Measurements from ENCODE around the gene SRPK1.
A peak's percentile ranks its signal among the peaks of the same experiment; 100 is the strongest.
"Not testable (repeated sequence)": the region's sequence is repeated elsewhere in the genome, so short reads cannot be mapped to it uniquely, and the experiment has no call there.

Gene SRPK1

DNA sequence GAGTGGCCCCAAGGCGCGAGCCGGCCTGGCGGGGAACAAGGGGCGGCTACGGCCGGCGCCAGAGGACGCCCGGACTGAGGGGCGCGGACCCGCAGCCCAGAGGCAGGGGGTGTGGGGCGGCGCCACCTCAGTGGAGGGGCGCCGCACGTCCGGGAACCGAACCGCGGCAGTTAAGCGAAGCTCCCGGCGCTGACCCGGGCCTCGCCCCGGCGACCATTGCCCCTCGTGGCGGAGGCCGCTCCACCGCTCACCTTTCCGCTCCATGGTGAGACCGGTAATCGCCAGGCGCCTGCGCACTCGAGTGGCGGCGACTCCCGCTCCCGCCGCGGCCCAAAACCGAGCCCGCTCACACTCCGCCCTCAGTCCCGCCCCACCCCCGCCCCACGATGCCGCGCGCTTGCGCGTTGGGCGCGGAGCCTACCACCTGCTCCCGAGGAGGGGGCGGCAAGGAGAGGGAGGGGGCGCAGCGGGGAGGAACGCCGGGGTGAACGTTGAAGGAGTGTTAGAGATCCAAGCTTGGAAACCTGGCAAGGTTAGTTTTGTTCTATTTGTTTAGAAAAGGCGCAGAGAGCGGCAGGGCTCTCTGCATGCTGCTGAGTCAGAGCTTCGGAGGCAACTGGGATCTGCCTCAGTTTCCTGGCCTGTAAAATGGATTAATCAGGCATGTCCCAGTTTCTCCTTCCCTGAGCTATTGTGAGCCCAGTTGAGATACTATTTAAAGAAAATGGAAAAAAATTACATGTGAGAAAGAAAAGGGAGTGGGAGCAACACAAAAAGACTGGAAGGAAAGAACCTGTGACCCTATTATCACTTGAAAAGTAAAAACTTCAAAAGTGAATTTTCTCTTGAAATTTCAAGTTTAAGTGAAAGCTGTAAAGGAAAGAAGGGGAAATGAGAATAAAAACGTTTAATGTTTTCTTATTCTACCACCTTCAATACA lies at the start of gene SRPK1:
Gene SRPK1, minus strand, starts transcription at position 306 of the 940 bp plus-strand sequence. Its CDS starts 42 bp downstream, at position 264.
- peak; percentile 90 for DNase-seq

DNA sequence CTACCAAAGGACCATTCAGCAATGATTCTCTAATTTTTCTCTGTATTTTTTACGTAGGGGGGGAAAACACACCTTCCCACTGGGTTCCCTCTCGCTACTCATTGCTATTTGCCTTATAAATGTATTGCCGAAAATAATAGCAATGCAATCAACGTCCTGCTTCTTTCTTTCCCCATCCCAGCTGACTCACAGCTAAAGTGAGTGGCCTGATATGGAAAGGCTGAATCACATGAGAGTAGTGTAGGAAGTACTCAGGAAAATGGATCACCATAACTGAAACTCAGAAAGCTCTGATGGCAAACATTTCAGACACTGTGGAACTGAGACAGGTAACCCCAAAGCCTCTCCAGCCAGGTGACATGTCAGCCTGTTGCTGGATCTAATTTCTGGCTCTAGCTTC lies 49.3 kb upstream of the SRPK1 start:
- no peak for DNase-seq

DNA sequence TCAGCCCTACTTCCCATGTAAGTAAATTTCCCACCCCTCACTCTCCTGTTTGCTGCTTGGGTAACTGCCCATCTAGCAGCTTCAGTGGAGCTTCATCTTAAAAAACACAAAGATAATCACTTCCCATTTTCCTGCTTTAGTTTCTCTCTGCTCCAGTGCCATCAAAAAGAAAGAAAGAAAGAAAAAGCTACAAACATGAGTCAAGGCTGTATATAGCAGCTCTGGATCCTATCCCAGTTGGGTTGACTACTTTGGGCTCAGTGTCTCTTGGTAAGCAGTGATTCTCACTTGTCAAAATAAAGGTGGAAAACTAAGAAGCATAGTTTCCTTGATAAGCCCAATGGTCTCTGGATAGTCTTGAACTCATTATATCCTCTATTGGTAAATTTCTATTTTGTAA lies 48.7 kb upstream of the SRPK1 start:
- no peak for DNase-seq

DNA sequence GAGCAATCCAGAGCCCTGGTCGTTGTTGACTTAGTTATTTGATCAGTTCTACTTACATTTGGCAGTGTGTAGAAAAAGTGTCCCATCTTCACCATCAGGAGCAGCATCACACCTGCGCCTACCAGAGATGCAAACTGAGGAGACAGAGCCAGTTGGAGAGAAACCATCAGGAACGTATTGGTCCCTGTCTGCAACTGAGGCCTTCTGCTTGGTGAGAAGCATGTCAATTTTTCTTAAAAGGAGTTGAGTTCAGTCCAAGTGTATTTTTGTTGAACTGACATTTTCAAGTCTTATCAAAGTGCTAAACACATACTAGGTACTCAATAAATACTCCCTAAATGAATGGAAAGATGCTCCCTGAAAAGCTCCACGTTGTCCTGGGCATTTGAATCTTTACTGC lies 47.9 kb upstream of the SRPK1 start:
- no peak for DNase-seq

DNA sequence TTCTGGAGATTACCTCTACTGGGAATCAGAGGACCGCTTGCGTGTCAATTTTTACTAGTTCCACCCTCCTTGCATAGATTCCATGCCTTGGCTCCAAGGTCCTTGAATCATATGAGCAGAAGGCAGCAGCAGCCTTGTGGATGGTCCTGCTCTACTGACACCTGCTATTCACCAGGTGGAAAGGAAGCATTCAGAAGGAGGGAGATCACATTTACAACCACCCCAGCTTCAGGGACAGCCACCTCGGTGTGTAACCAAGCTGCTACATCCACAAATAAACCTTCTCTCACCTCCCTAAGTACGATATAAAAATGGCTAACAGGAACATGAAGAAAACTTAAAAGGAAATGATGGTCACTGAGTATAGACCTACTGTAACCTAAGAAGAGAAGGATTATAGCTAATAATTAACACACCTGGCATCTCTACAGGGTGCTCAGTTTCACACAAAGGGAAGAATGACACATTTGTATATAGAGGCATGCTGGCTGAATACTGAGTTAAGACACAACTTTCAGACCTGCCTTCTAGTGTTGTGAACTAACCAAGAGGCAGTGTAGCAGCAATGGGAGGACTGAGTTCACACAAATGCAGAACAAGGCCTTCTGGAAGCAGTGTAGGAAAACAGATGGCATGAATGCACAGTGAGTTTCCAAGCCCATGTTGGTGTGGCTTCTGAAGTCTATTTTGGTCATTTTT lies 46.3 kb upstream of the SRPK1 start:
- DNase-seq: no peak

DNA sequence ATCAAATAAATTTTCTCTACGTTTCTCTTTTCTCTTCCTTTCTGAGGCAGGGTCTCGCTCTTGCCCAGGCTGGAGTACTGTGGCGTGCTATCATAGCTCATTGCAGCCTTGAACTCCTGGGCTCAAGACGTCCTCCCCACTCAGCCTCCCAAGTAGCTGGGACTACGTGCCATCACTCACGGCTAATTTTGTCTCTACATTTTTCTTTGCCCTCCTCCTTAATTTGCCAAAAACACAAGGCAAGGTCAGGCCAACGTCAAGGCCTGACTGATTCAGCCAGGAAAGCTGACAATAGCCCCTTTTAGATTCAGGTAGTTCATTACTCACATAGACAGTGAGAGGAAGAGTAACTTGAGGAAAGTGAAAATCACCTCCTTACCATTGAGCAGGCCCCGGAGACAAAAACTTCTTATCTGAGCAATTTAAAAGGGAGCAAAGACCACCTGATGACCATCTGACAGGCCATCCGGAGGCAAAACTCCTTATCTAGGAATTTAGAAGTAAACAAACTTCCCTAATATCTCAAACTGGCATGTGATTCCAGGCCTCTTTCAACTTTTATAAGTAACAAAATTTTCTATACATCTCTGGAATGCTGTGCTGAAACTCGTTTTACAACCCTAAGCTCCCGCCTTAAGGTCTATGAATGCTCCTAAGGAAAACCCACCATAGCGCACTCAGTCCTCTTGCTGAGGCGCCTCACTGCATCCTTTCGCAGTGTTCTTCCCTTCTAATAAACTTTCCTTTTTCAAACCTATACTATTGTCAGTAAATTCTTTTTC lies 42.1 kb upstream of the SRPK1 start:
- no peak for DNase-seq

DNA sequence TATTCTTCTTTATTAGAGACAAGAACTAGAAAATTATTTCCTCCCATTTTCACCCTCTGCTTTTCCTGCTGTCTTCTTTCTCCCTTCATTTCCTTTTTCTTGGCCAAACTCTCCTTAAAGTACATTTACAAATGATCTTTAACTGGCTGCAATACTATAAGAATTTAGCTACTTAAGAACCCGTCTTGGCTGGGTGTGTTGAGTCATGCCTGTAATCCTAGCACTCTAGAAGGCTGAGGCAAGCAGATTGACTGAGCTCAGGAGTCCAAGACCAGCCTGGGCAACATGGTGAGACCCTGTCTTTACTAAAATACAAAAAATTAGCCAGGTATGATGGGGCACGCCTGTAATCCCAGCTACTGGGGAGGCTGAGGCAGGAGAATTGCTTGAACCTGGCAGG lies 39.3 kb upstream of the SRPK1 start:
- DNase-seq: no peak

DNA sequence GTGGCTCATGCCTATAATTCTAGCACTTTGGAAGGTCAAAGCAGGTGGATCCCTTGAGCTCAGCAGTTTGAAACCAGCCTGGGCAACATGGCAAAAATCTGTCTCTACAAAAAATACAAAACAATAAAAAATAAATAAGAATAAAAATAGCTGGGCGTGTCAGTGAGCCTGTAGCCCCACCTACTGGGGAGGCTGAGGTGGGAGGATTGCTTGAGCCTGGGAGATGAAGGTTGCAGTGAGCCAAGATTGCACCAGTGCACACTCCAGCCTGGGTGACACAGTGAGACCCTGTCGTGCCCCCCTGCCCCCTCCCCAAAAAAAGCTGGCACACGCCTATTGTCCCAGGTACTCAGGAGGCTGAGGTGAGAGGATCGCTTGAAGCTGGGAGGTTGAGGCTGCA lies 35.1 kb upstream of the SRPK1 start:
- no peak for DNase-seq

DNA sequence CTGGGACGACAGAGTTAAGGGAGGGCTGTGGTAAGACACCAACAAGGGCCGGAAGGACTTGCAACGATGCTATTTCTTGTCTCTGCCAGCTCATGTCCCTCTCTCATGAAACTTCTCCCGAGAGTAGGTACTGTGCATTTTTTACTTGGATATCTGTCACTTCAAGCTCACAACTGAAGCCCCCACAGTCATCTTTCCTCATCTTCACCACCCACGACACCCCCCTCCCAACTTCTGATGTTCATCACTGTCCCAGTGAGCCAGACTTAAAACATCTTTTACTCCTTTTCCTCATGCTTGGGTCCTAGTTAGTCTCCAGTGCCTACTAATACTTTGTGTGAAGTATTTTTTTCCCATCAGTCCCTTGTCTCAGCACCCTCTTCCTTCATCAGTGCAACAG lies 34.6 kb upstream of the SRPK1 start:
- no peak for DNase-seq

DNA sequence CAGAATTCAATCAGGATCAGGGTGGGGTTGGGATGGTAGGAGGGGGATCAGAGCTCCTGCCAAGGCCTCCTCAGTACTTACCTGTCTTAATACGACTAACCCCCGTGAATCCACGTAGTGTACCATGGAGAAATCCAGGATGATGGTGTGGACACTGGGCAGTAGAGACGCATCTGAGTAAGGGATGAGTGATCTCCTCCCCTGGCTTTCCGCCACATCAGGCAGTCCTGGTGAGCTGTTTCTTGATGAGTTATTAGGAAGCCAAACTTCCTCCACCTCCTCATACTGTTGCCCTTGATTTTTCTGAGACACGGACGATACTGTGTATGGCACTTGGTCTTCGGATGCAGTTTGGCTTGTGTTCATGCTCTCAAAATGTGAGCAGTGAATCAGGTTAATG lies 34.2 kb upstream of the SRPK1 start:
- DNase-seq: no peak

DNA sequence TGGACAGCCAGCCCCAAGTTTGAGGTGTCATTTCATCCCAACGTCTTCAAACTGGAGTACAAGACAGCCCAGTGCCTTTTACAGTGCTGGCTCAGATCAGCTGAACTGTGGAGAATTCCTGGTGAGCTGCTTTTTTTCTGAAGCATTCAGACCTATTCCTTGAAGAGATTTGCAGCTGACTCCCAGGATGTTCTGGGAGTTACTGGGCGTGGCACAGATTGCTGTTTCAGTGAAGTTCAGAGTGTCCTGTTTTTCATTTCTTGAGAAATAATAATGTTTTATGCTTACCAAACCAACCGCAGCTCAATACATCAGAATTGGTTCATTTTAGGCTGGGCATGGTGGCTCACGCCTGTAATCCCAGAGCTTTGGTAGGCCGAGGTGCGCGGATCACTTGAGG lies 33.4 kb upstream of the SRPK1 start:
- DNase-seq: no peak

DNA sequence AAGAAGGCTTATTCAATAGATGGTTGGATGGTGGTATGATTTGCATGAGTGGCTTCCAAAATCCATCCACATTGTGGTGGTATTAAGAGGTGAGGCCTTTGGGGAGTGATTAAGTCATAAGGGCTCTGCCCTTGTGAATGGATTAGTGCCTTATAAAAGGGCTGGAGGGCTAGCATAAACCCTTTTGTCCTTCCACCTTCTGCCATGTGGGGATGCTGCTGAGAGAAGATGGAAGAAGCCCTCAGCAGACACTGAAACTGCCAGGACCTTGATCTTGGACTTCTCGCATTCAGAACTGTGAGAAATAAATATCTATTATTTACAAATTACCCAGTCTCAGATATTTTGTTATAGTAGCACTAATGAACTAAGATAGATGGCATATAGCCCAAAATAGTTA lies 27.8 kb upstream of the SRPK1 start:
- no peak for DNase-seq

DNA sequence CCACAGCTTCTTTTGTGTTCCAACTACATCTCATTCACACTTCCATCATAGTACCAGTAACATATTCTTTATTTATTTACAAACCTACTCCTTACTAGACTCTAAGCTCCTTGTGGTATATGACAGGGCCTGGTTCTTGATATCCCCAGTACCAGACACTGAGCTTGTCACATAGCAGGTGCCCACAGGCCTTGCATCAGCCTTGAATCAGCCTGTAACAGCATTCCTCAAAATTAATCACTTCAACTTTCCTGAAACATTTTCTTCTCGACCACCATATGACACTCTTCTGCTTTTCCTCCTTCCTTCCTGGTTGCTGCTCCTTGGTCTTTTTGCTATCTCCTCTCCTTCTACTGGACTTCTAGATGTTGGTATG lies 24.7 kb upstream of the SRPK1 start:
- DNase-seq: no peak

DNA sequence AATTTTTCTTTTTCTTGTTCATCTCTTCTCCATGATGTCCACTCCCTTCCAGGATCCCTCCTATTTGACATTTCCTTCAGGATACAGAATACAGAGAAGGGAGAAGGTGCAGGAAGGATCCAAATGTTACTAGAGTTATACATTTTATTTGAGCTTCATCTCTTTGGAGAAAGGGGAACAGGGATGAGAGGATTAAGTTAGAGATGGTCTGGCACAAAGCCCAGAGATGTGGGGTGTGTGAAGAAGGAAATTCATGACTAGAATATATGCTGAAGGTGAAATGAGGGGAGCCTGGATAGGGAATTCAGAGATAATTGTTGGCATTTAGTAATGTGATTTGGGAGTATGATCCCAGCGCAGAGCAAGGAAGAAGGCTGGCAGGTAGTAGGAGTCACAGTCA lies 22.5 kb upstream of the SRPK1 start:
- DNase-seq: no peak

DNA sequence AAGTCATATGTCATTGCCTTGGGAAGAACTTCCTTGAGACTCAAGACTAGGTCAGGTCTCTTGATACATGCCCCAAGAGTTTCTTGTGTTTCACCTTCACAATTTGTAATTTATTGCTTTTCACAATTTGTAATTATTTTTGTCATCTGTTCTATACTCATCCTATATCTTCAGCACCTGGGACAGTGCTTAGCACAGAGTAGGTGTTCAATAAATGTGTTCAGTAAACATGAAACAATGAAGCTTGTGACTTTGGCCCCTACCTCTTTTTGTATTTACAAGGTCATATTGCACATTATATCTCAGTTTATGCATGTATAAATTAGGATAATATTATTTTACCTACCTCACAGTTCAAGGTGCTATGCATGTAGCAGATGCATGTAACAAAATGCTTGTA lies 21.5 kb upstream of the SRPK1 start:
- DNase-seq: no peak

DNA sequence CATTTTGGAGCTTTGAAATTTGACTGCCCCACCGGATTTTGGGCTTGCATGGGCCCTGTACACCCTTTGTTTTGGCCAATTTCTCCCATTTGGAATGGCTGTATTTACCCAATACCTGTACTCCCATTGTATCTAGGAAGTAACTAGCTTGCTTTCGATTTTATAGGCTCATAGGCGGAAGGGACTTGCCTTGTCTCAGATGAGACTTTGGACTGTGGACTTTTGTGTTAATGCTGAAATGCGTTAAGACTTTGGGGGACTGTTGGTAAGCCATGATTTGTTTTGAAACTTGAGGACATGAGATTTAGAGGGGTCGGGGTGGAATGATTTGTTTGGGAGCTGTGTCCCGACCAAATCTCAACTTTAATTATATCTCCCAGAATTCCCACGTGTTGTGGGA lies 20.3 kb upstream of the SRPK1 start:
- DNase-seq: not testable (repeated sequence)

DNA sequence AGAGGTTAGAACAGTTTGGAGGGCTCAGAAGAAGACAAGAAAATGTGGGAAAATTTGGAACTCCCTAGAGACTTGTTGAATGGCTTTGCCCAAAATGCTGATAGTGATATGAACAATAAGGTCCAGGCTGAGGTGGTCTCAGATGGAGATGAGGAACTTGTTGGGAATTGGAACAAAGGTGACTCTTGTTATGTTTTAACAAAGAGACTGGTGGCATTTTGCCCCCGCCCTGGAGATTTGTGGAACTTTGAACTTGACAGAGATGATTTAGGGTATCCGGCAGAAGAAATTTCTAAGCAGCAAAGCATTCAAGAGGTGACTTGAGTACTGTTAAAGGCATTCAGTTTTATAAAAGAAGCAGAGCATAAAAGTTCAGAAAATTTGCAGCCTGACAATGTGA lies 19.1 kb upstream of the SRPK1 start:
- not testable (repeated sequence) for DNase-seq

DNA sequence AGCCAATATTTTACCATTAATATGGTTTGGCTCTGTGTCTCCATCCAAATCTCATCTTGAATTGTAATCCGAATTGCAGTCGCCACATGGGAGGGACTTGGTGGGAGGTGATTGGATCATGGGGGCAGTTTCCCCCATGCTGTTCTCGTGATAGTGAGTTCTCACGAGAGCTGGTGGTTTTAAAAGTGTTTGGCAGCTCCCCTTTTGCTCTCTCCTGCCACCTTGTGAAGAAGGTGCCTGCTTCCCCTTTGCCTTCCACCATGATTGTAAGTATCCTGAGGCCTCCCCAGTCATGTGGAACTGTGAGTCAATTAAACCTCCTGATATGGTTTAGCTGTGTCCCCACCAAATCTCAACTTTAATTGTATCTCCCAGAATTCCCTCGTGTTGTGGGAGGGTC lies 18.4 kb upstream of the SRPK1 start:
- DNase-seq: not testable (repeated sequence)

DNA sequence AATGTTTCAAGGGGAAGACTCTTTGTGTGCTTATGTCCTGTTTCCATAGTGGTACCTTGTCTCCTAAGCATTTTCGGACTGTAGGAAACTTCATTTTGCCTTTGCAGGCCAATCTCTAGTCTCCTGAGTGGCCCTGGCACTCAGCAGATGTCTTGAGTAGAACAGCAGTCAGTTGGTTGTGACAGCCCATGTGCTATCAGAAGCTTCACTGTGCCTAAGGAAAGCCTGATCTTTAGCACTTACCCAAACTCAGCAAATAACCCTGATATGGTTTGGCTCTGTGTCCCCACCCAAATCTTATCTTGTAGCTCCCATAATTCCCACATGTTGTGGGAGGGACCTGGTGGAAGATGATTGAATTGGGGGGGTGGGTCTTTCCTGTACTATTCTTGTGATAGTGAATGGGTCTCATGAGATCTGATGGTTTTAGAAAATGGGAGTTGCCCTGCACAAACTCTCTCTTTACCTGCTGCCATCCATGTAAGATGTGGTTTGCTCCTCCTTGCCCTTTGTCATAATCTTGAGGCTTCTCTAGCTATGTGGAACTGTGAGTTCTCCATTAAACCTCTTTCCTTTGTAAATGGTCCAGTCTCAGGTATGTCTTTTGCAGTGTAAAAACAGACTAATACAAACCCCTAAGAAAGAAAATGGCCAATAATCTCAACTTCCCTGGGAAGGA lies 15.9 kb upstream of the SRPK1 start:
- no peak for DNase-seq

DNA sequence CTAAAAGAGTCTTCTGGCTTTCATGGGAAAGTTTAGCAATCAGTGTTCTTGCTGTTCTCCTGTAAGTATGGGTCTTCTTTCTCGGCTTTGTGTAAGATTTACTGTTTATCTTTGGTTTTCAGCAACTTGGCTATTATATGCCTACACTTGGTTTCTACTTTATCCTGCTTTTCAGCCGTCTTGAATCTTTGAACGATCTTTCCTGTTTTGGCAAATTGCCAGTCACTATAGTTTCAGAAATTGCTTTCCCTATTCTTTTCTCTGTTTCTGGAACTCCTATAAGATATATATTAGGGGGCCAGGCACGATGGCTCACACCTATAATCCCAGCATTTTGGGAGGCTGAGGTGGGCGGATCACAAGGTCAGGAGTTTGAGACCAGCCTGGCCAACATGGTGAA lies 14.6 kb upstream of the SRPK1 start:
- no peak for DNase-seq

DNA sequence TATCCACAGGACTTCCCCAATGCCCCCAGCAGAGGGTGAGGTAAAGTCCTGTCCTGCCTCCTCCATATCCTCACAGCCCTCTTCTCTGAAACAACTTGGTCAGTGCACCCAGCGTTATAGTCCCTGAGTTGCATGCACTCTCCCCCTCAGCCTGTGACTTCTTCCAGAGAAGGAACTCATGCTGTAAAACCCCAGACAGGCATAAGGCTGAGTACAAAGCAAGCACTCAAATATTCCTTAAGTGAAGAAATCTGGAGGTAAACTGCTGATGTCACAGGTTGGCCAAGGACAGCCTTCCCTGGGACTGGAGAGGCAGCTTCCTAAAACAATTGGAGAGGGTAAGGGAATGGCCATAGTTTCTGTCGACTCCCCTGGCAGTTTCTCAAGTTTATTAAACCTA lies 12.9 kb upstream of the SRPK1 start:
- no peak for DNase-seq

DNA sequence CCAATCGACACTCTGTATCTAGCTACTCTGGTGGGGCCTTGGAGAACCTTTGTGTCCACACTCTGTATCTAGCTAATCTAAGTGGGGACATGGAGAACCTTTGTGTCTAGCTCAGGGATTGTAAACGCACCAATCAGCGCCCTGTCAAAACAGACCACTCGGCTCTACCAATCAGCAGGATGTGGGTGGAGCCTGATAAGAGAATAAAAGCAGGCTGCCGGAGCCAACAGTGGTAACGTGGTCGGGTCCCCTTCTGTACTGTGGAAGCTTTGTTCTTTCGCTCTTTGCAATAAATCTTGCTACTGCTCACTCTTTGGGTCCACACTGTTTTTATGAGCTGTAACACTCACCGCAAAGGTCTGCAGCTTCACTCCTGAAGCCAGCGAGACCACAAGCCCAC lies 11.0 kb upstream of the SRPK1 start:
- DNase-seq: not testable (repeated sequence)

DNA sequence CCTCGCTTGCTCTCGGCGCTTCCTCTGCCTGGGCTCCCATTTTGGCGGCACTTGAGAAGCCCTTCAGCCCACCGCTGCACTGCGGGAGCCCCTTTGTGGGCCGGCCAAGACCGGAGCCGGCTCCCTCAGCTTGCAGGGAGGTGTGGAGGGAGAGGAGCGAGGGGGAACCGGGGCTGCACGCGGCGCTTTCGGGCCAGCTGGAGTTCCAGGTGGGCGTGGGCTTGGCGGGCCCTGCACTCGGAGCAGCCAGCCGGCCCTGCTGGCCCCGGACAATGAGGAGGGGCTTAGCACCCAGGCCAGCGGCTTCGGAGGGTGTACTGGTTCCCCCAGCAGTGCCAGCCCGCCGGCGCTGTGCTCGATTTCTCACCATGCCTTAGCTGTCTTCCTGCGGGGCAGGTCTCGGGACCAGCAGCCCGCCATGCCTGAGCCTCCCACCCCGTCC lies 10.2 kb upstream of the SRPK1 start:
- no peak for DNase-seq
